AG04449 (cell line): ENCODE measurements around the gene UFD1.
"Not testable (repeated sequence)": the region's sequence is repeated elsewhere in the genome, so short reads cannot be mapped to it uniquely, and the experiment has no call there.

Experiments
- CTCF ChIA-PET: fragments of 350-600 bp; formaldehyde crosslinking; extraction: SDS; loops from one replicate; lab custom pipeline; 2021; ENCODE audit warnings: antibody characterized with exemption; lab: Yijun Ruan, JAX
- POLR2A ChIA-PET: fragments of 400-600, 350-600 bp; formaldehyde crosslinking; extraction: SDS; loops from one replicate; lab custom pipeline; 2020; ENCODE audit warnings: antibody characterized with exemption, inconsistent platforms; lab: Yijun Ruan, JAX
- DNase-seq: peaks from one replicate; pipeline ENCODE4 v3.0.0-alpha.2; 2010; ENCODE audit warnings: low read depth, low spot score
- H3K4me3 ChIP-seq: 2 replicates; pipeline ENCODE4 v1.5.1; 2011; ENCODE audit warnings: low read depth, mild to moderate bottlenecking, control low read depth, low read length
- CTCF ChIP-seq: IDR thresholded peaks from one replicate; pipeline ENCODE4 v1.5.1; 2011; ENCODE audit warnings: mild to moderate bottlenecking, moderate library complexity, low read length, control low read depth, inconsistent platforms; ENCODE audit not compliant: insufficient read depth; ENCODE audit errors: missing control alignments

UFD1 gene

GRCh38 chr22:19447330-19448075 lies 31.5 kb downstream of the UFD1 start, which contains the start of gene C22orf39:
Gene C22orf39 (minus strand): TSS chr22:19447711. CDS start chr22:19447688, 23 bp downstream.
- H3K4me3 ChIP-seq: peak within 1 kb of the TSS; percentile 78
- ChIA-PET POLR2A (interaction anchor here (1.9 kb wide), 1 partner anchor 15 kb away, joined by 5 read pairs; the partner anchor contains the start of genes HIRA and MRPL40), CTCF (interaction anchor here (1.3 kb wide), 1 partner anchor 12 kb away, joined by 4 read pairs; no protein-coding TSS in a partner anchor)
- peak; percentile 59 for DNase-seq
- TF ChIP-seq CTCF: no peak

DNA sequence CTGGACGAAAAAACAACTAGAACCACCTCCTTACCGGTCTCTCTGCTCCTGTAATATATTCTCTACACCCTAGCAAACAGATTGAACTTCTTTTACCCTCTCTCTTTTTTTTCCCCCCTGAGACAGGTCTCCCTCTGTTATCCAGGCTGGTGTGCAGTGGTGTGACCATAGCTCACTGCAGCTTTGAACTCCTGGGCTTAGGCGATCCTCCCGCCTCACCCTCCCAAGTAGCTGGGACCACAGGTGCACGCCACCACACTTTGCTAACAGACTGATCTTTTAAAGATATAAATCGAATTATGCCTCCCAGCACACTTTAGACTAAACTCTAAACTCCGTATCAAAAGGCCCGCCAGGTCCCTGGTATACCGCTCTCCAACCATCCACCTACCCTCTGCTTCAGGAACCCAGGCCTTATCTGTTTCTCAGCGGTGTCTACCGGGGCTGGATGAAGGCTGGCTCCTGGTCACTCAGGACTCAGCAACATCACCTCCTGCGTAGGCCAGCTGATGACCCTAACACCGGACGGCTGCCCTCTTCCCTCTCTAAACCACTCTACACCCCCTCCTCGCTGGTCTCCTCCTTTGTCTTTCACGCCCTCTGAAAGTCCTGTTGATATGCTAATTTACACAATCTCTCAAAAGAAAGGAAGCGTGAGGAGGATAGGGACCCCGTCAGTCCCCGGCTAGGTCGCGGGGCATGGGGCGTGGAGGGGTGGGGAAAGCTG lies 32.2 kb downstream of the UFD1 start:
- CTCF ChIA-PET: interaction anchor here (1.3 kb wide), 1 partner anchor 11 kb away, joined by 4 read pairs; no protein-coding TSS in a partner anchor
- DNase-seq: no peak
- peak overlapping the region; percentile 78 for H3K4me3 ChIP-seq
- POLR2A ChIA-PET: interaction anchor here (1.9 kb wide), 1 partner anchor 15 kb away, joined by 5 read pairs; the partner anchor contains the start of genes HIRA and MRPL40
- TF ChIP-seq CTCF: no peak

DNA sequence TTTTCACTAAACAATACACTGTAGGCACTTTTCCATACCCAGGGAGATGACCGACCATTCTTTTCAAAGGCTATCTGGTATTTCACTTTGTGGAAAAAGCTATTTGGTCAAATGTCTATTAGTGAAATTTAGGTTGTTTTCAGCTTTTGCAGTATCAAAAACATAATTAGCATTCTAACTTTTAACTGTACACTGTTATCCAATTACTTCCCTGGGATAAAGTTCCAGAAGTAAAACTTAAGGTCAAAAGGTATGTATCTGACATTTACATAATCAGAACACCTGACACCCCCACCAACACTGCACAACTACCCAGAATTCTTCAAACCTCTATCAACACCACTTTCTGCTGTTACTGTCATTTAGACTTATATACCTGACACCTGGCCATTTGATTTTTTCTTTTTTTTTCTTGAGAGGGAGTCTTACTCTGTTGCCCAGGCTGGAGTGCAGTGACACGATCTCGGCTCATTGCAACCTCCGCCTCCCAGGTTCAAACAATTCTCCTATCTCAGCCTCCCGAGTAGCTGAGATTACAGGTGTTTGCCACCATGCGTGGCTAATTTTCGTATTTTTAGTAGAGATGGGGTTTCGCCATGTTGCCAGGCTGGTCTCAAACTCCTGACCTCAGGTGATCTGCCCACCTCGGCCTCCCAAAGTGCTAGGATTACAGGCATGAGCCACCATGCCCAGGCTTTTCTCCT lies 33.6 kb downstream of the UFD1 start:
- CTCF ChIA-PET: interaction anchor here (1.2 kb wide), 1 partner anchor 11 kb away, joined by 3 read pairs; no protein-coding TSS in a partner anchor
- H3K4me3 ChIP-seq, POLR2A ChIA-PET, DNase-seq: not testable (repeated sequence)

DNA sequence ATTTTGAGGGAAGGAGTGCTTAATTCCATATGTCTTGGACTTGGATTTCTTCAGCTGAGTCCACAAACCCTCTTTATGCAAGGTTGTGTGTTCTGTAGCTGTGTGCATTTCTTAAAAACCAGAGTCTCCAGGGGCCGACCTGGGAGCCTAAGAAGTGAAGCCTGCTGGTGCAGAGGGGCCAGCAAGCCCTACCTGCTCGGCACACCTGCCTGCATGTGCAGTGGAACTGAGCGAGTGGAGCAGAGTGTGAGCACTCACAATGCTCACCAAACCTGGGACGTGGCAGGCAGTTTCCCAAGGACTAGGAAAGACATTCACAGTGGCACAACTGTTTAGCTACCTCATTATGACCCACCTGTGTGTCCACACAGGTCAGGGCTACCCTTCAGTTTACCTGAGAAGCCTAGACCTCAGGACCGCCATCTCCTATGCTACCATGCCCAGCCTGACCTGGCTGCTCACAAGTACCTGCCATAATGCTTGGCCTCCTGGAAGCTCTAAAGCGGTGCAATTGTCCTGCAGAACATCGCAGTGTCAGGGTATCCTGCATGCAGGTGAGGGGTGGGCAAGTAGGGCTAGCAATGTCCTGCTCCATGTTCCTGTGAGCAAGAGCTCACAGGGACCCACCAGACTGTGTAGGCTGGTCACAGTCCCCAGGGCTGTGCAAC lies 35.3 kb downstream of the UFD1 start:
- DNase-seq: no peak
- POLR2A ChIA-PET: interaction anchor here (1.2 kb wide), 1 partner anchor 12 kb away, joined by 4 read pairs; the partner anchor contains the start of gene HIRA
- H3K4me3 ChIP-seq: no peak overlapping the region
- TF ChIP-seq CTCF: no peak
- CTCF ChIA-PET: interaction anchor here (2.0 kb wide), 1 partner anchor 186 kb away, joined by 9 read pairs; no protein-coding TSS in a partner anchor

GRCh38 chr22:19442166-19442565 lies 36.8 kb downstream of the UFD1 start:
- no peak for TF ChIP-seq CTCF
- no peak for DNase-seq
- POLR2A ChIA-PET: no interaction called here

More at GRCh38 chr22:19442166-19442565, 36.8 kb downstream of the UFD1 start:
- H3K4me3 ChIP-seq: no peak overlapping the region
- CTCF ChIA-PET: no interaction called here
